Measurements from ENCODE around the gene SELENOV.
"Not testable (repeated sequence)": the region's sequence is repeated elsewhere in the genome, so short reads cannot be mapped to it uniquely, and the experiment has no call there.

Gene SELENOV

GRCh38 chr19:39514840-39515550 lies at the start of gene SELENOV:
SELENOV (plus strand) TSS chr19:39515139; CDS start chr19:39515213, 74 bp downstream.
- no peak for DNase-seq (ENCODE audit: low read depth)

GRCh38 chr19:39465956-39466747 lies 48.8 kb upstream of the SELENOV start:
- DNase-seq (ENCODE audit: low read depth) = no peak

DNA sequence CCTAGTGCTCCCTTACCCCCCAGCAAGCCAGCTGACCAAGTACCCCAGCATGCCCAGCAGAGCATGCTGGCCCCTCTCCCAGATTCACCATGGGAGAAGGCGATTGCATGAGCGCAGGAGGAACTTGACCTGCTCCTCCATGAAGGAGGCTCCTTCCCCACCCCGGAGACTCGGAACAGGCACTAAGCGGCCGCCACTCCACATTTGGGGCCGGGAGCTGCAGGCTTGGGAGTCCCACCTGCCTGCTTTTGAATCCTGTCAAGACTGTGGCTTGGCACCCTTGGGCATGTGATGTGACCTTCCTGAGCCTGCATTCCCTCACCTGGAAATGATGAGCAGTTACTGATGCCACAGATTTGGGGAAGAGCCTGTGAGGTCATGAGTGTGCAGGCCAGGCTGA lies 47.0 kb upstream of the SELENOV start:
- DNase-seq (ENCODE audit: low read depth) = no peak

GRCh38 chr19:39469036-39469435 lies 45.9 kb upstream of the SELENOV start:
- no peak for DNase-seq (ENCODE audit: low read depth)

DNA sequence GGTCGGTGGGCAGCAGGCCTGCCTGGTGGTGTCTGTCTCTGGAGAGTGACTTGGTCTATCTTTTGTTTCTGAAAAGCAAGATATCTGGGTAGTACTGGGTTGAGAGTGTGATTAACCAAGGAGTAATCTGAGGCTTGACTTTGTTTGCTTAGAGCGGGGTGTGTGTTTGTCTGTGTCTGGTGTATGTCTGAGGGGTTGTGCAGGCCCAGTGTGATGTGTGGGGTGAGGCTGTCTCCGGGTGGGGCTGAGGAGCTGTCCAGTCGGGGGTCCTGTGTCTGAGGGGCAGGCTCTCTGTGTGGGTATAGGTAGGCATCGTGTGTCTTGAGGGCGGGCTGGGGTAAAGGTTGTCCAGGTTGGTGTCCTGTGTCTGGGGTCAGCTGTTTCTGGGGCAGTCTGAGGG lies 45.4 kb upstream of the SELENOV start:
- DNase-seq (ENCODE audit: low read depth) = no peak

DNA sequence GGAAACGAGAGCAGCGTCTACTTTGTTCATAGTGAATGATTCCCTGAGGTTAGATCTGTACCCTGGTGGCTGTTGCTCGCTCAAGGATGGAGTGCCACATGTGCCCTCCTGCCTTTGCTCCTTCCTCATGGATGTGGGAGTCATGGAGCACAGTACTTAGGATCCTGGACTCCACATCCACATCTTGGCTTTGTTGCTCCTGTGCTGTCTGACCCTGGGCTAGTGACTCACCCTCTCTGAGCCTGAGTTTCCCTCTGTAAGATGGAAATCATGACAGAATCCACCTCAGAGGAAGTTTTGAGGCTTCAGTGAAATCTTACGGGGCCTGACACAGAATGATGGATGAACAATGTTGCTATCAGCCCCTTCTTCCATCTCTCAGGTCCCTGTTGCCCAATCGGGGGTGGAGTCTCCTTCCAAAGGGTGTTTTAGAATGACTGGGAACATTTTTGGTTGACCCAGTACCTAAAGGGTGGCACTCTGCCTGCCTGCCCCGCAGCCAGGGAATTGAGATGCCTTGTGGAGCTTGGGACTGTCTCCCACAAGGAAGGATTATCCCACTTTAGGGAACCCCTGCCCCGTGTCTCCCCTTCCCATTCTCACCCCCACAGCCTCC lies 44.1 kb upstream of the SELENOV start:
- no peak for DNase-seq (ENCODE audit: low read depth)

DNA sequence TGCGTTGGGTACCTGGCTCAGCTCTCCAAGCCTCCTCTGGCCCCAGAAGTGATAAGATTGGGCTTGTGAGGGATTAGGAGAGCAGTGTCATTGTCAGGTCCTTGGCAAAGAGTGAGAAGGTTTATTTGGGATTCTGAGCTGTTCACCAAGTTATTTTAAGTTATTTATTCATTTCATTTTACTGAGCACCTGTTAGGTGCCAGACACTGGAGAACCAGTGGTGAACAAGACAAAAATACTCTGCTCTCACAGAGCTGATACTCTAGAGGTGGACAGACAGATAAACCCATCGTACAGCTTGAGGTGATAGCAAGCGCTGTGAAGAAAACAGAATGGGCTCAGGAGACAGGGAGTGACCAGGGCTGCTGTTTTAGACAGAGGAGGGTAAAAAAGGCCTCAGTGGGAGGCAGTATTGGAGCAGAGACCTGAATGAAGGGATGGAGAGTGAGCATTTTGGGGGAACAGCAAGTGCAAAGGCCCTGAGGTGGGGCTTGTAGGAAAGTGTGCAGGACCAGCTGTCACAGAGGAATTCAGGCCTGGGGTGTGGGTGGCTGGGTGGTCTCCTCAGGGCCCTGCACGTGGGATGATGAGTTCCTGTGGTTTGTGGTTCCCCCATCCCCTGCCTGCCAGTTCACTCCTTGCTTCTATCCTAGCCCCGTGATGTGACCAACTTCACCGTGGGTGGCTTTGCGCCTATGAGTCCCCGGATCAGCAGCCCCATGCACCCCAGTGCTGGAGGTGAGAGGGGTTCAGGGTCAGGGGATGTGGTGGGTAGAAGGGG lies 43.0 kb upstream of the SELENOV start:
- no peak for DNase-seq (ENCODE audit: low read depth)

- DNase-seq (ENCODE audit: low read depth) = no peak
Measured at GRCh38 chr19:39472746-39473442, 42.0 kb upstream of the SELENOV start.

- no peak for DNase-seq (ENCODE audit: low read depth)
Measured at GRCh38 chr19:39473443-39473960, 41.4 kb upstream of the SELENOV start.

DNA sequence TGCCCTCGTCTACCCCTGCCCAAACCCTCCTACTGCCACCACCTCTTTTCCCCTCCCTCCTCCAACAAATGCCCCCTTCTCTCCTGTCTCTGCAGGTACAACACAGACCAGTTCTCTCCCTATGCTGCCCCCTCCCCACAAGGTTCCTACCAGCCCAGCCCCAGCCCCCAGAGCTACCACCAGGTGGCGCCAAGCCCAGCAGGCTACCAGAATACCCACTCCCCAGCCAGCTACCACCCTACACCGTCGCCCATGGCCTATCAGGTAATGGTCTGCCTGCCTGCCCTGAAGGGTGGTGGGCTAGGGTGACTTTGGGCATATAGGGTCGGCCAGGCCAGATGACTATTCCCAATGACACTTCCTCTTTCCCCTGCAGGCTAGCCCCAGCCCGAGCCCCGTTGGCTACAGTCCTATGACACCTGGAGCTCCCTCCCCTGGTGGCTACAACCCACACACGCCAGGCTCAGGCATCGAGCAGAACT lies 40.8 kb upstream of the SELENOV start:
- DNase-seq (ENCODE audit: low read depth) = peak; percentile 46

- DNase-seq (ENCODE audit: low read depth) = no peak
Measured at GRCh38 chr19:39475748-39476147, 39.2 kb upstream of the SELENOV start.

DNA sequence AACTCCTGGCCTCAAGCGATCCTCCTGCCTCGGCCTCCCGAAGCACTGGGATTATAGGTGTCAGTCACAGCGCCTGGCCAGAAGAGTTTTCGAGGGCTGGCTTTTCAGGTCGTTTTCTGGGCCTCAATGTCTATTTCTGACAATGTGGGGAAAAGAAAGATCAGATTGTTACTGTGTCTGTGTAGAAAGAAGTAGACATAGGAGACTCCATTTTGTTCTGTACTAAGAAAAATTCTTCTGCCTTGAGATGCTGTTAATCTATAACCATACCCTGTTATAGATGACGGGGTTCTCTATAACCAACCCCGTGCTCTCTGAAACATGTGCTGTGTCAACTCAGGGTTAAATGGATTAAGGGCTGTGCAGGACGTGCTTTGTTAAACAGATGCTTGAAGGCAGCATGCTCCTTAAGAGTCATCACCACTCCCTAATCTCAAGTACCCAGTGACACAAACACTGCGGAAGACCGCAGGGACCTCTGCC lies 35.6 kb upstream of the SELENOV start:
- not testable (repeated sequence) for DNase-seq (ENCODE audit: low read depth)

GRCh38 chr19:39479916-39480315 lies 35.0 kb upstream of the SELENOV start:
- DNase-seq (ENCODE audit: low read depth) = no peak

DNA sequence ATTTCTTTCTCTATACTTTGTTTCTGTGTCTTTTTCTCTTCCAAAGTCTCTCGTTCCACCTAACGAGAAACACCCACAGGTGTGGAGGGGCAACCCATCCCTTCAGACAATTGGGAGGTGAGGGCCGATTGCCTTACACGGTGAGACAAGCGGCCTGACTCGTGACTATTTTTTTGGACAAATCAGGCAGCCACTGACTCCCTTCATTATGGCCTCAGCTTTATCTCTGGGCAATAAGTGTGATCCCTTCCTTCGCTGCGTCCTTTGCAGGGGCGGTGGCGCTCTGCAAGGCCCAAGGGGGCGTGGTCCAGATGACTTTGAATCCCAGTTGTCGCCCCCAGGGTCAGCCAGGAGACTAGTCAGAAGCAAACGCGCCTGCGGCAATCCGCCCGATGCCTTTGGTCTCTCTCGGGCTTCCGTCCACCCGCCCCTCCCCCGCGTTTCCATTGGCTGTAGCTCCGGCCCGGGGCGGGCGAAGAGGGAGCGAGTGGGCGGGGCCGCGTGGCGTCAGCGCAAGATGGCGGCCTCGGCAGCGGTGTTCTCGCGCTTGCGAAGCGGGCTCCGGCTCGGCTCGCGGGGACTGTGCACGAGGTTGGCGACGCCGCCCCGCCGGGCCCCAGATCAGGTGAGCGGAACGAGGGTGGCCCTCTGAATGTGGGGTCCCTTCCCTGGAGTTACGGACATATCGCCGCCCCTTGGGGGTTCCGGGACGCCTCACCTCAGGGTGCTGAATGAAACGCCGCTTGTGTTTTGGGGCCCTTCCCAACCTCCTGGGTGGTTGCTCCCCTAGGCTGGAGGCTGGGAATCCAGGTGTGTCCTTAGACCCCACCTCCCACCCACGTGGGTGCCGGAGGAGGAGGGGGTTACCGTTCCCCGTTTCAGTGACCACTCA lies 34.4 kb upstream of the SELENOV start, which contains the start of gene TIMM50:
Gene TIMM50 (plus strand): TSS at position 502 of the 892 bp plus-strand sequence. CDS start 16 bp downstream, at position 518.
- peak; percentile 98 for DNase-seq (ENCODE audit: low read depth)

GRCh38 chr19:39481229-39481545 lies 33.8 kb upstream of the SELENOV start:
- DNase-seq (ENCODE audit: low read depth) = no peak

GRCh38 chr19:39481676-39482075 lies 33.3 kb upstream of the SELENOV start:
- no peak for DNase-seq (ENCODE audit: low read depth)

DNA sequence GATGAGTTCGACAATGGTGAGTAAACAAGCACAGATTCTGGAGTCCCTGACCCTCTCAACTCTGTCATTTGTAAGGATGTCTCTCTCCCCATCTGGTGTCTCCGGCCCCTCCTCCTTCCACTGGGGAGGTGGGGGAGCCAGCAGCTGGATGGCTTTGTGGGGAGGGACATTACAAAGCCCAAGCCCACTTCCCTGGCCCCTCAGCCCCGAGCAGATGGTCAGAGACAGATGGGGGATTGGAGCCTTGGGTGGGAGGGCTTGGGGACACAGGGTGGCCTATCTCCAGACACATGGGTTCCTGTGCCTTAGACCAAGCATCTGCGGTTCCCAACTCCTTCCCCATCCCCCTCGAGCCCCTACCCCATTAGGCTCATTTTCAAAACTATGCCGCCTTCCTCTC lies 31.8 kb upstream of the SELENOV start:
- no peak for DNase-seq (ENCODE audit: low read depth)

DNA sequence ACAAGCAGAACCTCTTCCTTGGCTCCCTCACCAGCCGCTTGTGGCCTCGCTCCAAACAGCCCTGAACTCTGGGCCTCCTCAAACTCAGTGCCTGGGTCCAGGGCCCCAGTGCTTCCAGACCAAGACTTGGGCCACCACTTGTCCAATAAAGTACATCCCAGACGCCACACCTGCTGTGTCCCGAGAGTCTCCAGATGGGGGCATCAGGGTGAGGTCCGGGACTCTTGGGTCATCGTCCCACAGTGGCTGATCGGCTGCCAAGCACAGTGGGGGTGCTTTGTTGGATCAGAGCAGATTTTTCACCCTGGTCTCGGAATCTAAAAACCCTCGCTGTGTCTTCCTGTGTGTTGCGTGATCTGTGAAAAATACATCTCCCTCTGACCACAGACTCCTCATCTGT lies 25.2 kb upstream of the SELENOV start:
- no peak for DNase-seq (ENCODE audit: low read depth)

GRCh38 chr19:39492225-39492624 lies 22.7 kb upstream of the SELENOV start:
- DNase-seq (ENCODE audit: low read depth) = no peak

- no peak for DNase-seq (ENCODE audit: low read depth)
Measured at GRCh38 chr19:39492788-39493187, 22.2 kb upstream of the SELENOV start.

Data from stimulated activated CD8-positive, alpha-beta memory T cell treated with anti-CD3 and anti-CD28 coated beads, Interleukin-7, amount 100 ng/mL, for 24 hours (primary cell).